ENCODE results near the gene PDZRN4.
"Not testable (repeated sequence)": the region's sequence is repeated elsewhere in the genome, so short reads cannot be mapped to it uniquely, and the experiment has no call there.

Gene PDZRN4

GRCh38 chr12:41511247-41511646, 323.1 kb downstream of the PDZRN4 start:
- DNase-seq, result no peak

GRCh38 chr12:41512497-41512896, 324.4 kb downstream of the PDZRN4 start:
- DNase-seq, result no peak

- DNase-seq, result no peak
These were observed 326.1 kb downstream of the PDZRN4 start for GRCh38 chr12:41514021-41514777.

- no peak for DNase-seq
These were observed 326.8 kb downstream of the PDZRN4 start for GRCh38 chr12:41514907-41515306.

- no peak for DNase-seq
These were observed 327.8 kb downstream of the PDZRN4 start for GRCh38 chr12:41515953-41516352.

GRCh38 chr12:41520869-41521268, 332.7 kb downstream of the PDZRN4 start:
- no peak for DNase-seq

GRCh38 chr12:41521872-41522379, 333.8 kb downstream of the PDZRN4 start:
- DNase-seq, result peak; percentile 19

GRCh38 chr12:41527062-41527461, 338.9 kb downstream of the PDZRN4 start:
- DNase-seq, result no peak

GRCh38 chr12:41527534-41528116, 339.5 kb downstream of the PDZRN4 start:
- DNase-seq, result no peak

GRCh38 chr12:41528874-41529273, 340.8 kb downstream of the PDZRN4 start:
- DNase-seq, result no peak

- DNase-seq, result no peak
These were observed 342.3 kb downstream of the PDZRN4 start for GRCh38 chr12:41530441-41530840.

GRCh38 chr12:41531147-41531829, 343.2 kb downstream of the PDZRN4 start:
- no peak for DNase-seq

GRCh38 chr12:41532072-41532471, 344.0 kb downstream of the PDZRN4 start:
- DNase-seq, result no peak

GRCh38 chr12:41536813-41537490, 348.8 kb downstream of the PDZRN4 start:
- DNase-seq, result no peak

- DNase-seq, result no peak
These were observed 349.4 kb downstream of the PDZRN4 start for GRCh38 chr12:41537522-41537921.

GRCh38 chr12:41545761-41546160, 357.6 kb downstream of the PDZRN4 start:
- no peak for DNase-seq

GRCh38 chr12:41547071-41547470, 359.0 kb downstream of the PDZRN4 start:
- not testable (repeated sequence) for DNase-seq

GRCh38 chr12:41548926-41549325, 360.8 kb downstream of the PDZRN4 start:
- no peak for DNase-seq

GRCh38 chr12:41552588-41552987, 364.5 kb downstream of the PDZRN4 start:
- DNase-seq, result no peak

GRCh38 chr12:41556176-41556575, 368.1 kb downstream of the PDZRN4 start:
- no peak for DNase-seq

GRCh38 chr12:41557344-41557743, 369.2 kb downstream of the PDZRN4 start:
- no peak for DNase-seq

GRCh38 chr12:41558671-41559070, 370.6 kb downstream of the PDZRN4 start:
- DNase-seq, result no peak

- DNase-seq, result no peak
These were observed 374.9 kb downstream of the PDZRN4 start for GRCh38 chr12:41563051-41563450.
